HepG2 (cell line): Measurements from ENCODE around the gene ODC1. TPM values are rescaled to one million over a fixed set of nuclear protein-coding genes. Genes with fewer than 3 reads are reported as not detected.

Experiments
- AKAP8 ChIP-seq: sonication (generic); formaldehyde crosslinking; IDR thresholded peaks from 2 replicates; pipeline ENCODE4 v1.5.1; 2020; ENCODE audit warnings: mild to moderate bottlenecking, missing genetic modification reagents
- DZIP1 ChIP-seq: sonication (generic); formaldehyde crosslinking; IDR thresholded peaks from 2 replicates; pipeline ENCODE4 v1.5.0; 2020; ENCODE audit warnings: mild to moderate bottlenecking, missing genetic modification reagents
- FOXA1 ChIP-seq, 2 experiments: fragments of 450-650 bp in 1 of 2; sonication (generic) in 1 of 2; formaldehyde crosslinking in 1 of 2; IDR thresholded peaks; 2 replicates each; pipeline versions ENCODE4 v1.4.0 to v1.6.1; 2016 to 2020; ENCODE audit warnings: missing genetic modification reagents in 1 of 2
- GTF3A ChIP-seq: sonication (generic); formaldehyde crosslinking; conservative IDR thresholded peaks from 2 replicates; pipeline ENCODE4 v1.4.0; 2020; ENCODE audit warnings: mild to moderate bottlenecking, missing genetic modification reagents
- HMGXB3 ChIP-seq: sonication (generic); formaldehyde crosslinking; IDR thresholded peaks from 2 replicates; pipeline ENCODE4 v1.4.0; 2020; ENCODE audit warnings: missing genetic modification reagents, borderline replicate concordance
- PATZ1 ChIP-seq: sonication (generic); formaldehyde crosslinking; IDR thresholded peaks from 2 replicates; pipeline ENCODE4 v1.4.0; 2020; ENCODE audit warnings: missing genetic modification reagents
- PBX2 ChIP-seq: IDR thresholded peaks from 2 replicates; pipeline ENCODE4 v1.6.1; 2016; ENCODE audit warnings: control low read depth
- PHF5A ChIP-seq: IDR thresholded peaks from one replicate; pipeline ENCODE4 v1.6.1; 2018; ENCODE audit warnings: low read depth, missing genetic modification reagents; ENCODE audit not compliant: unreplicated experiment
- POLR2A ChIP-seq, 2 experiments: IDR thresholded peaks; 2 replicates each; pipeline ENCODE4 v1.6.1; 2011; ENCODE audit warnings: low read depth in 2 of 2, low read length in 2 of 2, mild to moderate bottlenecking in 1 of 2, moderate library complexity in 1 of 2; ENCODE audit not compliant: insufficient read depth in 1 of 2
- PPARG ChIP-seq: conservative IDR thresholded peaks from 2 replicates; pipeline ENCODE4 v1.6.1; 2016; ENCODE audit warnings: missing biosample characterization, missing genetic modification reagents
- PRDM4 ChIP-seq: sonication (generic); formaldehyde crosslinking; IDR thresholded peaks from 2 replicates; pipeline ENCODE4 v1.9.0; 2021; ENCODE audit warnings: missing genetic modification reagents, borderline replicate concordance
- RAD51 ChIP-seq: fragments of 450-650 bp; IDR thresholded peaks from 2 replicates; pipeline ENCODE4 v1.6.1; 2016; ENCODE audit warnings: borderline replicate concordance
- SRSF4 ChIP-seq: fragments of 200-400 bp; formaldehyde crosslinking; IDR thresholded peaks from one replicate; pipeline ENCODE4 v1.6.1; 2018; ENCODE audit warnings: mild to moderate bottlenecking, low read depth, low read length, moderate library complexity; ENCODE audit not compliant: poor library complexity, severe bottlenecking
- ZKSCAN1 ChIP-seq: fragments of 150-350 bp; IDR thresholded peaks from 2 replicates; pipeline ENCODE4 v1.6.1; 2014; ENCODE audit warnings: low read length
- ZNF557 ChIP-seq: sonication (generic); formaldehyde crosslinking; IDR thresholded peaks from 2 replicates; pipeline ENCODE4 v1.4.0; 2020; ENCODE audit warnings: missing genetic modification reagents
- ZNF768 ChIP-seq: sonication (generic); formaldehyde crosslinking; IDR thresholded peaks from 2 replicates; pipeline ENCODE4 v1.4.0; 2020; ENCODE audit warnings: missing genetic modification reagents
- ZNF777 ChIP-seq: sonication (generic); formaldehyde crosslinking; IDR thresholded peaks from 2 replicates; pipeline ENCODE4 v1.4.0; 2020; ENCODE audit warnings: missing genetic modification reagents
- polyA plus RNA-seq, 8 experiments: library from polyadenylated mRNA; depleted of rRNA in 3 of 8; stranded (reverse) in 7 of 8; unstranded in 1 of 8; fragments of >200 nt; fragmentation: Illumina TruSeq in 4 of 8; extraction: Trizol in 4 of 8; gene quantifications; 2 replicates each; pipeline versions ENCODE4 v1.2.1 to v1.2.3, GENCODE V29; 2011 to 2016; ENCODE audit warnings: low read depth in 4 of 8, missing spikeins in 1 of 8, mixed read lengths in 1 of 8; ENCODE audit not compliant: insufficient read depth in 1 of 8
- total RNA-seq, 5 experiments: library from RNA; depleted of rRNA; stranded (reverse); fragments of >200 nt; fragmentation: Illumina TruSeq; extraction: Trizol; gene quantifications; 2 replicates each; pipeline ENCODE4 v1.2.3, GENCODE V29; 2016; ENCODE audit warnings: low read depth in 1 of 5

The ODC1 gene
- total and polyA plus RNA-seq, 2 of the 13 experiments (the other 11 are each of a cell fraction or from before 2014, with no cell fraction given): 142 to 371 TPM

GRCh38 chr2:10433264-10433946 is 14.7 kb downstream of the ODC1 start (continued):
- TF ChIP-seq PRDM4 (no peak), DZIP1 (no peak), ZNF557 (CRISPR knock-in tag) (no peak), ZNF768 (CRISPR knock-in tag) (no peak), PBX2 (CRISPR knock-in tag) (no peak), FOXA1 (IDR thresholded peaks at IDR 0.05) (peak; percentile 43; the same call in 1 of the 2 replicates), FOXA1 (CRISPR knock-in tag; IDR thresholded peaks at IDR 0.05) (no peak), ZKSCAN1 (no peak), PHF5A (CRISPR knock-in tag) (no peak), GTF3A (CRISPR knock-in tag) (no peak), ZNF777 (CRISPR knock-in tag) (no peak), RAD51 (peak; percentile 32), AKAP8 (CRISPR knock-in tag) (0 out of 2 replicates have a peak, but pooled peaks have one; percentile 35), PATZ1 (CRISPR knock-in tag) (no peak), PPARG (CRISPR knock-in tag) (no peak), HMGXB3 (CRISPR knock-in tag) (no peak), SRSF4 (no peak), POLR2A (IDR thresholded peaks at IDR 0.05; ENCODE audit: insufficient read depth in 1 of 2, low read depth in 2 of 2, low read length in 2 of 2) (no peak)
